Fibroblast of lung (primary cell): ENCODE measurements around the gene POMT1. TPM values are rescaled to one million over a fixed set of nuclear protein-coding genes. Genes with fewer than 3 reads are reported as not detected.

ENCODE experiments used
- DNase-seq, 2 donors: peaks; one replicate each; pipeline versions ENCODE4 v3.0.0 to v3.0.0-alpha.2; 2010; ENCODE audit warnings: low read depth in 2 of 2
- H2AFZ ChIP-seq: 2 replicates; pipeline ENCODE4 v1.5.1; 2012; ENCODE audit warnings: low read length, control low read depth, inconsistent platforms
- H3K27ac ChIP-seq: 2 replicates; pipeline ENCODE4 v1.5.1; 2011; ENCODE audit warnings: low read length, control low read depth; ENCODE audit not compliant: insufficient read depth
- H3K27me3 ChIP-seq: 2 replicates; pipeline ENCODE4 v1.5.1; 2011; ENCODE audit warnings: mild to moderate bottlenecking, low read length; ENCODE audit not compliant: control insufficient read depth, insufficient read depth
- H3K36me3 ChIP-seq: 2 replicates; pipeline ENCODE4 v1.5.1; 2011; ENCODE audit warnings: low read length; ENCODE audit not compliant: control insufficient read depth, insufficient read depth
- H3K4me1 ChIP-seq: 2 replicates; pipeline ENCODE4 v1.5.1; 2011; ENCODE audit warnings: low read length; ENCODE audit not compliant: control insufficient read depth, insufficient read depth; ENCODE audit errors: extremely low read depth
- H3K4me2 ChIP-seq: 2 replicates; pipeline ENCODE4 v1.5.1; 2011; ENCODE audit warnings: low read length, control low read depth; ENCODE audit not compliant: insufficient read depth; ENCODE audit errors: extremely low read depth
- H3K4me3 ChIP-seq, 4 experiments: fragments of 200-600 bp in 1 of 4; sonication (generic) in 1 of 4; replicated peaks in 1 of 4; 2 replicates each; pipeline ENCODE4 v1.5.1; 2011 to 2016; ENCODE audit warnings: low read length in 4 of 4, low read depth in 3 of 4, mild to moderate bottlenecking in 3 of 4, control low read depth in 2 of 4, inconsistent platforms in 1 of 4, mixed read lengths in 1 of 4; ENCODE audit not compliant: insufficient read depth in 1 of 4; ENCODE audit errors: control extremely low read depth in 1 of 4
- H3K79me2 ChIP-seq: 2 replicates; pipeline ENCODE4 v1.5.1; 2012; ENCODE audit warnings: mild to moderate bottlenecking, low read length, inconsistent platforms; ENCODE audit not compliant: control insufficient read depth, insufficient read depth
- H3K9ac ChIP-seq: 2 replicates; pipeline ENCODE4 v1.5.1; 2011; ENCODE audit warnings: mild to moderate bottlenecking, low read length, control low read depth; ENCODE audit not compliant: insufficient read depth
- H3K9me3 ChIP-seq: 2 replicates; pipeline ENCODE4 v1.5.1; 2012; ENCODE audit warnings: low read depth, low read length; ENCODE audit not compliant: control insufficient read depth, insufficient read depth
- H4K20me1 ChIP-seq: 2 replicates; pipeline ENCODE4 v1.5.1; 2011; ENCODE audit warnings: low read length; ENCODE audit not compliant: control insufficient read depth, insufficient read depth; ENCODE audit errors: extremely low read depth
- EZH2 ChIP-seq: IDR thresholded peaks from 2 replicates; pipeline ENCODE4 v1.5.1; 2012; ENCODE audit warnings: low read length, control low read depth, mild to moderate bottlenecking; ENCODE audit errors: missing control alignments
- polyA plus RNA-seq, 2 donors: library from polyadenylated mRNA; depleted of rRNA in 1 of 2; stranded (reverse) in 1 of 2; unstranded in 1 of 2; fragments of >200 nt; gene quantifications; 2 replicates each; pipeline ENCODE4 v1.2.1, GENCODE V29; 2011 to 2012; ENCODE audit warnings: missing spikeins in 1 of 2
- total RNA-seq: library from RNA; depleted of rRNA; stranded (reverse); fragments of >200 nt; gene quantifications from 2 replicates; pipeline ENCODE4 v1.2.1, GENCODE V29; 2014
- TF ChIP-seq, protein P1 (sequence below), 2 donors: IDR thresholded peaks in 1 of 2; conservative IDR thresholded peaks in 1 of 2; 1 replicate in 1 of 2; 2 replicates in 1 of 2; pipeline ENCODE4 v1.5.1; 2011 to 2012; ENCODE audit warnings: low read length in 2 of 2, control low read depth in 1 of 2, inconsistent platforms in 1 of 2, low read depth in 1 of 2, mild to moderate bottlenecking in 1 of 2

Gene POMT1
- total and polyA plus RNA-seq, 2 donors (not counting 1 experiment from before 2014, with no cell fraction given) = 17.7 to 36.7 TPM

DNA sequence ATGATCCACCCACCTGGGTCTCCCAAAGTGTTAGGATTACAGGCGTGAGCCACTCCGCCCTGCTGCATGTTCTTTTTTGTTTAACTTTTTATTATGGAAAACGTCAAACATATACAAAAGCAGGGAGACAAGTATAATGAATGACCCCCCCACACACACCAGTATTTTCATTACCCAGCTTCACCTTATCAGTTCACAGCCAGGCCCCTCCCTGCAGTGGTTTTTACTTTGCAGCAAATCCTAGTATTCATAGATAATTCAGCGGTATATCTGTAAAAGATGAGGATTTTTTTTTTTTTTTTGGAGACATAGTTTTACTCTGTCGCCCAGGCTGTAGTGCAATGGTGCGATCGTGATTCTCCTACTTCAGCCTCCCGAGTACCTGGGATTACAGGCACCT is 2.3 kb downstream of the POMT1 start:
- no peak overlapping the region for H3K4me3 ChIP-seq
- H3K27me3 ChIP-seq = no peaks in the 10 kb centered on the region
- no peak overlapping the region for H2AFZ ChIP-seq
- H3K9ac ChIP-seq = no peak overlapping the region
- H3K4me1 ChIP-seq = no peaks in the 10 kb centered on the region
- no peak for DNase-seq
- H4K20me1 ChIP-seq = no peaks in the 10 kb centered on the region
- peaks cover 6% of the 10 kb centered on the region for H3K36me3 ChIP-seq
- H3K27ac ChIP-seq = no peak overlapping the region
- no peak overlapping the region for H3K4me2 ChIP-seq
- H3K9me3 ChIP-seq = no peaks in the 10 kb centered on the region
- peaks cover 4% of the 10 kb centered on the region for H3K79me2 ChIP-seq
- TF ChIP-seq EZH2 = no peak
- TF ChIP-seq, protein P1, sequence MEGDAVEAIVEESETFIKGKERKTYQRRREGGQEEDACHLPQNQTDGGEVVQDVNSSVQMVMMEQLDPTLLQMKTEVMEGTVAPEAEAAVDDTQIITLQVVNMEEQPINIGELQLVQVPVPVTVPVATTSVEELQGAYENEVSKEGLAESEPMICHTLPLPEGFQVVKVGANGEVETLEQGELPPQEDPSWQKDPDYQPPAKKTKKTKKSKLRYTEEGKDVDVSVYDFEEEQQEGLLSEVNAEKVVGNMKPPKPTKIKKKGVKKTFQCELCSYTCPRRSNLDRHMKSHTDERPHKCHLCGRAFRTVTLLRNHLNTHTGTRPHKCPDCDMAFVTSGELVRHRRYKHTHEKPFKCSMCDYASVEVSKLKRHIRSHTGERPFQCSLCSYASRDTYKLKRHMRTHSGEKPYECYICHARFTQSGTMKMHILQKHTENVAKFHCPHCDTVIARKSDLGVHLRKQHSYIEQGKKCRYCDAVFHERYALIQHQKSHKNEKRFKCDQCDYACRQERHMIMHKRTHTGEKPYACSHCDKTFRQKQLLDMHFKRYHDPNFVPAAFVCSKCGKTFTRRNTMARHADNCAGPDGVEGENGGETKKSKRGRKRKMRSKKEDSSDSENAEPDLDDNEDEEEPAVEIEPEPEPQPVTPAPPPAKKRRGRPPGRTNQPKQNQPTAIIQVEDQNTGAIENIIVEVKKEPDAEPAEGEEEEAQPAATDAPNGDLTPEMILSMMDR (conservative IDR thresholded peaks at IDR 0.05 in 1 of 2, IDR thresholded peaks at IDR 0.05 in 1 of 2; ENCODE audit: low read depth in 1 of 2, low read length in 2 of 2) = no peak

DNA sequence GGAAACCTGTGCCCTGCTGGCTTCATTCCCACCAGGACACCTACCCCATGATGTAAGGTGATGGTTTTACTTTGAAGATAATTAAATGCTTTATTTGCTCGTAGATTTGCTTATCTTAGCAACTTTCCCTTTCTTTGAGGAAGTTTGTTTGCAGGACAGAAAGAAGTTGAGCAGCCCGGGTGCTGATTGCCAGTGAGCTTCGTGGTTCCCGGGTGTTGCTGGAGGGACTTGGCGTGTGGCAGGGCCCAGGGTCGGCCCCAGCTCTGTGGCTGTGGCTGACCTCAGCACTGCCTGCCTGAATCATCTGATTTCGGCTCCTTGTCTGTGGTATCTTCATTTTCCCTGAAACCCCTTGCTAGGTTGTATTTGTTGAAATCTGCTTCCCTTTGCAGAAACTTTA is 8.7 kb downstream of the POMT1 start:
- TF ChIP-seq, protein P1 (conservative IDR thresholded peaks at IDR 0.05 in 1 of 2, IDR thresholded peaks at IDR 0.05 in 1 of 2; ENCODE audit: low read depth in 1 of 2, low read length in 2 of 2) = no peak
- TF ChIP-seq EZH2 = no peak
- H3K36me3 ChIP-seq = peaks cover 22% of the 10 kb centered on the region

DNA sequence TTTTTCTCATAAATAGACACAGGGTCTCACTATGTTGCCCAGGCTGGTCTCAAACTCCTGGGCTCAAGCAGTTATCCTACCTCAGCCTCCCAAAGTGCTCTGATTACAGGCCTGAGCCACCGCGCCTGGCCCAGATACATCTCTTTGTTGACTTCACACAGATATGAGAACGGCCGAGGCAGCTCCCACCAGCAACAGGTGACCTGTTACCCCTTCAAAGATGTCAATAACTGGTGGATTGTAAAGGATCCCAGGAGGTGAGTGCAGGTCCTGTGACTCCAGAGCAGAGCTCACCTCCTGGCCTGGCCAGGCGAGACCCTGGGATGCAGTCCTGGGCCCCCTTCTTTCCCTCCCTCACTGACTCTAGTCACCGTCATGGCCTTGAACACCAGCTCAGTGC is 9.2 kb downstream of the POMT1 start:
- Histone ChIP-seq H3K27ac (no peak overlapping the region), H3K4me3 (no peak overlapping the region), H3K9me3 (no peaks in the 10 kb centered on the region), H3K36me3 (peaks cover 26% of the 10 kb centered on the region), H3K27me3 (no peaks in the 10 kb centered on the region), H3K4me2 (no peak overlapping the region), H3K4me1 (no peaks in the 10 kb centered on the region), H3K9ac (no peak overlapping the region), H3K79me2 (no peaks in the 10 kb centered on the region), H4K20me1 (no peaks in the 10 kb centered on the region), H2AFZ (no peak overlapping the region)
- TF ChIP-seq, protein P1 (conservative IDR thresholded peaks at IDR 0.05 in 1 of 2, IDR thresholded peaks at IDR 0.05 in 1 of 2; ENCODE audit: low read depth in 1 of 2, low read length in 2 of 2) = no peak
- no peak for TF ChIP-seq EZH2
- no peak for DNase-seq

More for the DNA sequence above, 8.7 kb downstream of the POMT1 start:
- DNase-seq = no peak
- Histone ChIP-seq H3K4me1 (no peaks in the 10 kb centered on the region), H3K4me2 (no peak overlapping the region), H2AFZ (no peak overlapping the region), H3K27me3 (no peaks in the 10 kb centered on the region), H3K9me3 (no peaks in the 10 kb centered on the region), H3K4me3 (no peak overlapping the region), H3K27ac (no peak overlapping the region), H4K20me1 (no peaks in the 10 kb centered on the region), H3K9ac (no peak overlapping the region), H3K79me2 (no peaks in the 10 kb centered on the region)
